Measurements from ENCODE around the gene SMPDL3A. TPM values are rescaled to one million over a fixed set of nuclear protein-coding genes. Genes with fewer than 3 reads are reported as not detected.

Gene SMPDL3A
- total RNA-seq, 3 donors from 2014 or later, result 9.1 to 26.5 (median 17.0) TPM

- intact Hi-C loops (cut with DNase I; ENCODE audit: low total_unique reads), result no loop called here
- DNase-seq (ENCODE audit: low spot score in 2 of 2), result no peak
- Histone ChIP-seq H3K4me3 (no peak overlapping the region), H3K4me1 (no peaks in the 10 kb centered on the region), H3K9me3 (no peaks in the 10 kb centered on the region), H3K27ac (no peak overlapping the region), H3K27me3 (no peaks in the 10 kb centered on the region), H3K36me3 (no peaks in the 10 kb centered on the region)
- TF ChIP-seq CTCF (IDR thresholded peaks at IDR 0.05), result no peak
- TF ChIP-seq POLR2AphosphoS5 (IDR thresholded peaks at IDR 0.05), result no peak
- TF ChIP-seq POLR2A (IDR thresholded peaks at IDR 0.05), result no peak
Observed at GRCh38 chr6:122798099-122798641, 9.1 kb downstream of the SMPDL3A start.

- Histone ChIP-seq H3K36me3 (no peaks in the 10 kb centered on the region), H3K27me3 (no peaks in the 10 kb centered on the region), H3K4me1 (no peaks in the 10 kb centered on the region), H3K27ac (no peak overlapping the region), H3K9me3 (no peaks in the 10 kb centered on the region), H3K4me3 (no peak overlapping the region)
- intact Hi-C loops (cut with DNase I; ENCODE audit: low total_unique reads), result no loop called here
- TF ChIP-seq CTCF (IDR thresholded peaks at IDR 0.05), result no peak
- TF ChIP-seq POLR2AphosphoS5 (IDR thresholded peaks at IDR 0.05), result no peak
- no peak for DNase-seq (ENCODE audit: low spot score in 2 of 2)
Observed at GRCh38 chr6:122799140-122799745, 10.2 kb downstream of the SMPDL3A start.

DNA sequence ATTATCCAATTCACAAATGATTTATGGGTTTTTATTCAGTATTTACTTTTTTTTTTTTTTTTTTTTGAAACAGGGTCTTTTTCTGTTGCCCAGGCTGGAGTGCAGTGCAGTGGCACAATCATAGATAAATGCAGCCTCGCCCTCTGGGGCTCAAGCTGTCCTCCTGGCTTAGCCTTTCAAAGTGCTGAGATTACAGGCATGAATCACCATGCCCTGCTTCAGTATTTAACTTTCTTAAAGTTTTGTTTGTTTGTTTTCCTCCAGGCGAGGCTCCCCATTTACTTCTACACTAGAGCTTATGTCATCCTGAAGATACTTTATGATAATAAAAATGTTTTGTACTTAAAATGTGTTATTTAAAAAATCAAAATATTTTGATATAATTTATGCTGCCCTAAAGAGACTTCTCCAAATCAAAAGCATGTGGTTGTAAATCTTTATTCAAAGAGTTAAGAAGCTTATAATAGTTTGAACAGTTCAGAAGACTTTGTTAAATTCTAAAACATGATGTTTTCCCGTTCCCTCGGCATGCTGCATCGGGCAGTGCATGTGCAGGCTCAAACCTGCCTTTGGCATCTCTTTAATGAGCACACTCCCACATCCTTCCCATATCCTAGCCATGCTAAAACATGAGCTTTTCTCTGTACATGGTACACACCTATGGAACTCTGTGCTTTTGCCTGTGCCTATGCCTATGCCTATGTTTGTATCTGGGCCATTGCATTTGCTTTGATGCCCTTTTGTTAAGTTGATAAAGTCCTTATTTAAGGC lies 11.0 kb downstream of the SMPDL3A start:
- intact Hi-C loops (cut with DNase I; ENCODE audit: low total_unique reads), result no loop called here
- no peak overlapping the region for H3K27ac ChIP-seq

DNA sequence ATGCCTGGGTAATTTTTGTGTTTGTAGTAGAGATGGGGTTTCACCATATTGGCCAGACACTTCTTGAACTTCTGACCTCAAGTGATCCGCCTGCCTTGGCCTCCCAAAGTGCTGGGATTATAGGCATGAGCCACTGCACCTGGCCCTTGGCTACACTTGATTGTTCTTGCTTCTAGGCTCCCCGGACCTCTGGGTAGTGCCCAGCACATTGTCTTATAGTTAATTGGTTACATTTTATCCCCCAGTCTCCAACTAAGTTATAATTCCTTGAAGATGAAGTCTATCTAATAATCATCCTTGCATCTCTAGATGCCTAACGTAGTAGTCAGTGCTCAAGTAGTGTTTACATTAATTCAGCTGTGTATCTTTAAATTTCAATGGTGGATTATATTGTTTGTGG lies 11.8 kb downstream of the SMPDL3A start:
- TF ChIP-seq CTCF (IDR thresholded peaks at IDR 0.05) (no peak), POLR2AphosphoS5 (IDR thresholded peaks at IDR 0.05) (no peak), POLR2A (IDR thresholded peaks at IDR 0.05) (no peak)

More for the DNA sequence above, 11.0 kb downstream of the SMPDL3A start:
- Histone ChIP-seq H3K27me3 (no peaks in the 10 kb centered on the region), H3K9me3 (no peaks in the 10 kb centered on the region), H3K4me1 (no peaks in the 10 kb centered on the region), H3K36me3 (no peaks in the 10 kb centered on the region), H3K4me3 (no peak overlapping the region)
- TF ChIP-seq POLR2AphosphoS5 (IDR thresholded peaks at IDR 0.05) (no peak), POLR2A (IDR thresholded peaks at IDR 0.05) (no peak), CTCF (IDR thresholded peaks at IDR 0.05) (no peak)
- DNase-seq (ENCODE audit: low spot score in 2 of 2), result no peak

DNA sequence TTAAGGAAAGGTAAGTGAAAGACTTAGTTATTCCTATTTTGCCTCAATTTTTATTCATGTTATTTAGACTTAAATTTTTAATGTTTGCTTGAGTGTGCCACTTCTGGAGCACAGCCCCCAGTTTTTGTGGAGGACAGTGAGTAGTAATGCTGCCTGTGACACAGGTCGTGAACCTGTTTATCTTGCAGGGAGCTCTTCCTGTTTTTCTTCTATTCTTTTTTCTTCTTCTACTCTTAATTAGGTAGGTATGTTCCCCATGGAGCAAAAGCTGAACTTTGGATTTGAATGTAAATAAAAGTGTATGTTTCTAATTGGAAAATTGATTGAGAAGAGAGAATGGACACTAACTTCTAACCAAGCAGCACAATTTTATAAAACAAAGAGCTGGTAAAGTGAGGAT lies 12.3 kb downstream of the SMPDL3A start:
- DNase-seq (ENCODE audit: low spot score in 2 of 2), result no peak
- Histone ChIP-seq H3K4me1 (no peaks in the 10 kb centered on the region), H3K27me3 (no peaks in the 10 kb centered on the region), H3K36me3 (no peaks in the 10 kb centered on the region), H3K9me3 (no peaks in the 10 kb centered on the region), H3K27ac (no peak overlapping the region), H3K4me3 (no peak overlapping the region)
- TF ChIP-seq CTCF (IDR thresholded peaks at IDR 0.05), result no peak
- no peak for TF ChIP-seq POLR2A (IDR thresholded peaks at IDR 0.05)
- intact Hi-C loops (cut with DNase I; ENCODE audit: low total_unique reads), result no loop called here

More for the DNA sequence above, 11.8 kb downstream of the SMPDL3A start:
- Histone ChIP-seq H3K4me1 (no peaks in the 10 kb centered on the region), H3K9me3 (no peaks in the 10 kb centered on the region), H3K36me3 (no peaks in the 10 kb centered on the region), H3K27ac (no peak overlapping the region), H3K4me3 (no peak overlapping the region), H3K27me3 (no peaks in the 10 kb centered on the region)
- intact Hi-C loops (cut with DNase I; ENCODE audit: low total_unique reads), result no loop called here
- DNase-seq (ENCODE audit: low spot score in 2 of 2), result no peak

Data from breast epithelium (tissue), 4 donors.